ENCODE results near the gene ARHGEF17. TPM values are rescaled to one million over a fixed set of nuclear protein-coding genes. Genes with fewer than 3 reads are reported as not detected.
A peak's percentile ranks its signal among the peaks of the same experiment; 100 is the strongest.
"Not testable (repeated sequence)": the region's sequence is repeated elsewhere in the genome, so short reads cannot be mapped to it uniquely, and the experiment has no call there.

ARHGEF17 gene
- total RNA-seq, 1 donor from 2014 or later, result 4.5 TPM

GRCh38 chr11:73271936-73272679, 36.0 kb upstream of the ARHGEF17 start, which contains the start of gene P2RY6:
Gene P2RY6 (plus strand): TSS chr11:73272338. CDS start chr11:73296519, 24,181 bp downstream.
- Histone ChIP-seq H3K36me3 (ENCODE audit: control insufficient read depth, insufficient read depth, low read length) (no peaks in the 10 kb centered on the region), H3K4me3 (ENCODE audit: low read depth, low read length) (no peak within 1 kb of the TSS), H3K27me3 (ENCODE audit: control insufficient read depth, insufficient read depth, low read length) (no peaks in the 10 kb centered on the region)
- DNase-seq (ENCODE audit: low read depth) (peak; percentile 89), FAIRE-seq (no peak)
- TF ChIP-seq CTCF (IDR thresholded peaks at IDR 0.05; ENCODE audit: insufficient read depth, low read length, severe bottlenecking), result no peak

GRCh38 chr11:73272680-73273038, 35.4 kb upstream of the ARHGEF17 start:
- no peak for TF ChIP-seq CTCF (IDR thresholded peaks at IDR 0.05; ENCODE audit: insufficient read depth, low read length, severe bottlenecking)
- no peak for DNase-seq (ENCODE audit: low read depth)
- FAIRE-seq, result no peak
- no peaks in the 10 kb centered on the region for H3K36me3 ChIP-seq (ENCODE audit: control insufficient read depth, insufficient read depth, low read length)
- no peak overlapping the region for H3K4me3 ChIP-seq (ENCODE audit: low read depth, low read length)
- no peaks in the 10 kb centered on the region for H3K27me3 ChIP-seq (ENCODE audit: control insufficient read depth, insufficient read depth, low read length)

GRCh38 chr11:73273222-73273895, 34.7 kb upstream of the ARHGEF17 start:
- H3K4me3 ChIP-seq (ENCODE audit: low read depth, low read length), result no peak overlapping the region
- FAIRE-seq (no peak), DNase-seq (ENCODE audit: low read depth) (no peak)
- no peaks in the 10 kb centered on the region for H3K27me3 ChIP-seq (ENCODE audit: control insufficient read depth, insufficient read depth, low read length)
- TF ChIP-seq CTCF (IDR thresholded peaks at IDR 0.05; ENCODE audit: insufficient read depth, low read length, severe bottlenecking), result no peak
- H3K36me3 ChIP-seq (ENCODE audit: control insufficient read depth, insufficient read depth, low read length), result no peaks in the 10 kb centered on the region

- DNase-seq (ENCODE audit: low read depth); H3K4me3 ChIP-seq (ENCODE audit: low read depth, low read length); H3K27me3 ChIP-seq (ENCODE audit: control insufficient read depth, insufficient read depth, low read length); FAIRE-seq; H3K36me3 ChIP-seq (ENCODE audit: control insufficient read depth, insufficient read depth, low read length): not testable (repeated sequence)
Observed at GRCh38 chr11:73274191-73274590, 33.9 kb upstream of the ARHGEF17 start.

- FAIRE-seq (no peak), DNase-seq (ENCODE audit: low read depth) (no peak)
- Histone ChIP-seq H3K27me3 (ENCODE audit: control insufficient read depth, insufficient read depth, low read length) (no peaks in the 10 kb centered on the region), H3K4me3 (ENCODE audit: low read depth, low read length) (no peak overlapping the region), H3K36me3 (ENCODE audit: control insufficient read depth, insufficient read depth, low read length) (no peaks in the 10 kb centered on the region)
- TF ChIP-seq CTCF (IDR thresholded peaks at IDR 0.05; ENCODE audit: insufficient read depth, low read length, severe bottlenecking), result no peak
Observed at GRCh38 chr11:73274722-73275380, 33.2 kb upstream of the ARHGEF17 start.

GRCh38 chr11:73275381-73275750, 32.7 kb upstream of the ARHGEF17 start:
- FAIRE-seq, result peak; percentile 40
- Histone ChIP-seq H3K4me3 (ENCODE audit: low read depth, low read length) (no peak overlapping the region), H3K27me3 (ENCODE audit: control insufficient read depth, insufficient read depth, low read length) (no peaks in the 10 kb centered on the region), H3K36me3 (ENCODE audit: control insufficient read depth, insufficient read depth, low read length) (no peaks in the 10 kb centered on the region)
- DNase-seq (ENCODE audit: low read depth), result no peak
- TF ChIP-seq CTCF (IDR thresholded peaks at IDR 0.05; ENCODE audit: insufficient read depth, low read length, severe bottlenecking), result no peak

Data from bronchial epithelial cell (primary cell).